Measurements from ENCODE around the gene FREM1. TPM values are rescaled to one million over a fixed set of nuclear protein-coding genes. Genes with fewer than 3 reads are reported as not detected.

The FREM1 gene
- total RNA-seq, 1 experiment from 2014 or later, result 0.24 TPM

GRCh38 chr9:14857449-14858305 lies 52.6 kb downstream of the FREM1 start:
- no peak for DNase-seq (ENCODE audit: low read depth, low spot score)
- in situ Hi-C loops (cut with HindIII; ENCODE audit: low pct_unique_long_range_greater_than_20kb, low sequenced_read_pairs), result no loop called here

GRCh38 chr9:14849851-14850250 lies 60.4 kb downstream of the FREM1 start:
- DNase-seq (ENCODE audit: low read depth, low spot score), result no peak
- in situ Hi-C loops (cut with HindIII; ENCODE audit: low pct_unique_long_range_greater_than_20kb, low sequenced_read_pairs), result no loop called here

- DNase-seq (ENCODE audit: low read depth, low spot score), result no peak
- in situ Hi-C loops (cut with HindIII; ENCODE audit: low pct_unique_long_range_greater_than_20kb, low sequenced_read_pairs), result no loop called here
Observed at GRCh38 chr9:14849296-14849695, 60.9 kb downstream of the FREM1 start.

GRCh38 chr9:14846871-14847311 lies 63.3 kb downstream of the FREM1 start:
- peak; percentile 69 for DNase-seq (ENCODE audit: low read depth, low spot score)
- in situ Hi-C loops (cut with HindIII; ENCODE audit: low pct_unique_long_range_greater_than_20kb, low sequenced_read_pairs), result no loop called here

GRCh38 chr9:14843163-14843562 lies 67.1 kb downstream of the FREM1 start:
- no peak for DNase-seq (ENCODE audit: low read depth, low spot score)
- in situ Hi-C loops (cut with HindIII; ENCODE audit: low pct_unique_long_range_greater_than_20kb, low sequenced_read_pairs), result no loop called here

GRCh38 chr9:14842269-14842668 lies 68.0 kb downstream of the FREM1 start:
- in situ Hi-C loops (cut with HindIII; ENCODE audit: low pct_unique_long_range_greater_than_20kb, low sequenced_read_pairs), result no loop called here
- DNase-seq (ENCODE audit: low read depth, low spot score), result no peak

GRCh38 chr9:14838701-14839100 lies 71.5 kb downstream of the FREM1 start:
- DNase-seq (ENCODE audit: low read depth, low spot score), result no peak

GRCh38 chr9:14836885-14837284 lies 73.3 kb downstream of the FREM1 start:
- no peak for DNase-seq (ENCODE audit: low read depth, low spot score)
- in situ Hi-C loops (cut with HindIII; ENCODE audit: low pct_unique_long_range_greater_than_20kb, low sequenced_read_pairs), result no loop called here

More at GRCh38 chr9:14838701-14839100, 71.5 kb downstream of the FREM1 start:
- in situ Hi-C loops (cut with HindIII; ENCODE audit: low pct_unique_long_range_greater_than_20kb, low sequenced_read_pairs), result no loop called here

- in situ Hi-C loops (cut with HindIII; ENCODE audit: low pct_unique_long_range_greater_than_20kb, low sequenced_read_pairs), result no loop called here
- no peak for DNase-seq (ENCODE audit: low read depth, low spot score)
Observed at GRCh38 chr9:14831661-14832060, 78.6 kb downstream of the FREM1 start.

- in situ Hi-C loops (cut with HindIII; ENCODE audit: low pct_unique_long_range_greater_than_20kb, low sequenced_read_pairs), result no loop called here
Observed at GRCh38 chr9:14831074-14831473, 79.2 kb downstream of the FREM1 start.

GRCh38 chr9:14830057-14830456 lies 80.2 kb downstream of the FREM1 start:
- DNase-seq (ENCODE audit: low read depth, low spot score), result no peak
- in situ Hi-C loops (cut with HindIII; ENCODE audit: low pct_unique_long_range_greater_than_20kb, low sequenced_read_pairs), result no loop called here

More at GRCh38 chr9:14831074-14831473, 79.2 kb downstream of the FREM1 start:
- DNase-seq (ENCODE audit: low read depth, low spot score), result no peak

- DNase-seq (ENCODE audit: low read depth, low spot score), result no peak
- in situ Hi-C loops (cut with HindIII; ENCODE audit: low pct_unique_long_range_greater_than_20kb, low sequenced_read_pairs), result no loop called here
Observed at GRCh38 chr9:14829204-14829603, 81.0 kb downstream of the FREM1 start.

- DNase-seq (ENCODE audit: low read depth, low spot score), result no peak
- in situ Hi-C loops (cut with HindIII; ENCODE audit: low pct_unique_long_range_greater_than_20kb, low sequenced_read_pairs), result no loop called here
Observed at GRCh38 chr9:14827805-14828204, 82.4 kb downstream of the FREM1 start.

GRCh38 chr9:14824481-14824880 lies 85.7 kb downstream of the FREM1 start:
- no peak for DNase-seq (ENCODE audit: low read depth, low spot score)
- in situ Hi-C loops (cut with HindIII; ENCODE audit: low pct_unique_long_range_greater_than_20kb, low sequenced_read_pairs), result no loop called here

GRCh38 chr9:14823800-14824199 lies 86.4 kb downstream of the FREM1 start:
- in situ Hi-C loops (cut with HindIII; ENCODE audit: low pct_unique_long_range_greater_than_20kb, low sequenced_read_pairs), result no loop called here
- no peak for DNase-seq (ENCODE audit: low read depth, low spot score)

- DNase-seq (ENCODE audit: low read depth, low spot score), result no peak
- in situ Hi-C loops (cut with HindIII; ENCODE audit: low pct_unique_long_range_greater_than_20kb, low sequenced_read_pairs), result no loop called here
Observed at GRCh38 chr9:14822666-14823065, 87.6 kb downstream of the FREM1 start.

- in situ Hi-C loops (cut with HindIII; ENCODE audit: low pct_unique_long_range_greater_than_20kb, low sequenced_read_pairs), result no loop called here
- DNase-seq (ENCODE audit: low read depth, low spot score), result no peak
Observed at GRCh38 chr9:14819183-14819582, 91.0 kb downstream of the FREM1 start.

- DNase-seq (ENCODE audit: low read depth, low spot score), result no peak
- in situ Hi-C loops (cut with HindIII; ENCODE audit: low pct_unique_long_range_greater_than_20kb, low sequenced_read_pairs), result no loop called here
Observed at GRCh38 chr9:14814249-14814628, 96.0 kb downstream of the FREM1 start.

Data from SK-MEL-5 (cell line).